ENCODE results near the gene ADORA1. TPM values are rescaled to one million over a fixed set of nuclear protein-coding genes. Genes with fewer than 3 reads are reported as not detected.

Gene ADORA1
- total RNA-seq, 1 donor from 2014 or later: 1.5 TPM

DNA sequence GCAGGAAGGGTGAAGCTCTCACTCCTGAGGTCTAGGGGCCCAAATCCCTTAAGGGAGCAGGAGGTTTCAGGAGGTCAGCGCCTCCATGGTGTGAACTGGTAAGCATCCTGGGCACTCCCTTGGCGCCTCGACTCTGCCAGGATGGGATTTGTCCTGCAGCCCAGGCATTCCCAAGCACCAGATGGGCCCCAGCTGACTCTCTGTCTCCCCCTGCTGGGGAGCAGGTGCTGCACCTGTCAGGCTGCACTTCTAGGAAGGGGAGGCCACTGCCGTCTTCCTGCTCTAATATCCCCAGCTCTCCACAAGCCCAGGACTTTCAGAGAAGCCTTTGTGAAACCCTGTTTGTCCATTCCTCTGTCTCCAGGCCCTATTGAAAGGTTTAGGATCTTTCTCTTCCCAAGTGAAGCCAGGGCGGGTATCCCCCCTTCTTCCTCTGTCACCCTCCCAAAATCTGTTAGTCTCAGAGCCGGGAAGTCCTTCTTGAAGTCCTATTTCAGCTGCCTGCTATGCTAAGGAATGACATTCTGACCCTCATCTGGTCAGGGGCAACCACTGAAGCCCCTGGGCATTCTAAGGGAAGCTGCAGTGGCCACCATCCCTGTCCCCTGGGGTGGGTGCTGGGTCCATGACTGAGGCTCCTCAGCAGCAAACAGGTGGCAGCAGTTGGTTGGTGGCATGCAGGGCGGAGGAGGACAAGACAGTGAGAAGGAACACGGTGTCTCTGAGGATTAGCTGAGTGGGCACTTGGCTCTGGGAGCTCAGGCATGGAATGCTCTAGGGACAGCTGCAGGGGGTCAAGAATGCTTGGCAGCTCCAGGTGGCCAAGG is 44.9 kb downstream of the ADORA1 start:
- peak; percentile 59 for DNase-seq (ENCODE audit: low spot score)

DNA sequence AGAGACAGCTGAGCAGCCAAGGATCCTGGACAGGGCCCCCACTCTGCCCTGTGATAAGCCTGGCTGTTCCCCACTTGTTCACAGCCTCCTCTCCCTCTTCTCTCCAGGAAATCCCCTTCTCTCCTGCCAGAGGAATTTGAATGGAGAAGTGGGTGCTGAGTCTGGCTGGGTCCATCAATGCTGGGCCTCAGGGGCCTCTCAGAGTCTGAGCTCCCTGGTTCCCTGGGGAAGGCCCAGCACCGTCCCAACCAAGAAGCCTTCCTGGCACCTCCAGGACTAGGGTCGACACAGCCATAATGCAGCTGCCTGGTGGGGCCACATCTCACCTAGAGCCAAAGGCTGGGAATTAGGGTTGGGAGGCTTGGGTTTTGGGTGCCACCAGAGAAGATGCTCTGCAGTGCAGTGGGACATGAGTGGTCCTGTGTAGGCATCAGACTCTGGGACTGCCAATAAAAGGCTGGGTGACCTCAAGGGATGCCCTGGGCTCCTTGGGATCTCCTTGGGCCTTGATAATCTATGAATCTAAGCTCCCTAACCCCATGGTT is 45.6 kb downstream of the ADORA1 start:
- no peak for DNase-seq (ENCODE audit: low spot score)

DNA sequence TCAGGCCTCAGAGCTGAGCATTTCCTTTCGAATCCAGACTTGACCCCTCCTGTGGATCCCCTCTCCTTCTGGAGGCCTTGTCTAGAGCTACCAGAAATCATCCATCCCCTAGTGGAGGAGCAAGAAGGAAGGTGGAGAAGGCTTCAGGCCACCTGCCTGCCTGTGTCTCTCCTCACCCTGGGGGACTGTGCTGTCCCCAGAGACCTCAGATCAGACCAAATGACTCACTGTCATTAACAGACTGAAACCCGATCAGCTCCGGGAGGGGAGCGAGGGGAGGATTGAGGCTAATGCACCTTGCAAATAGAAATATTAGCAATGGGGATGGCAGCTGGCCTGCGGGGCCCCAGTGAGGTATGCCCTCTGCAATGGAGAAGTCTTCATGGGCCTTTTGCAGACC is 46.0 kb downstream of the ADORA1 start:
- DNase-seq (ENCODE audit: low spot score): no peak

DNA sequence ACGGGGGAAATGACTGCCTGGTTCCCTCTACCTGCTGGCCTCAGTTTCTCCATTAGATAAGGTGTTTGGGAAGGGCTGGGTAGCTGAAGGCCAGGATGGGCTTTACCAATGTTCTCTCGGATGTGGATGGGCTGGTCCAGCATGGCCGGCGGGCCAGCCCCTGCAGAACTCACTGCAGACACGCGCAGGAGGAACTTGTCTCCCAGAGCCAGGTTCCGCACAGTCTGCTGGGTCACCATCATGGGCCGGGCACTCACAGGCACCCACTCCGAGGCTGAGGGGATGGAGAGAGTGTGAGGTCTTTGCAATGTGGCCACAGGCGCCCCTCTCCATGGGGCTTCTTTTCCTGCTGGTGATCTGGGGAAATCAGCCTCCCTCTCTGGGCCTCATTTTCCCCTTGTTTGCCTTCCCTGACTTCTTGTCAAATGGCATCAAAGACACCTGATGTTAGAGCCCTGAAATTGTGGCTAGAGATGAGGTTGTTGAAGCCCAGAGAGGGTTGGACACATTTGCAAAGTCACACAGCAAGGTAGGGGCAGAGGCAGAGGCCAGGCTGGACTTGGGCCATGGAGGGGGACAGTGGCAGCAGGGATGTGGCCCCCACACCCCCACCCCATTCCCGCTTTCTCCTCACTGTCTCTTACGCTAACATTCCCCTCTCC is 46.9 kb downstream of the ADORA1 start:
- no peak for DNase-seq (ENCODE audit: low spot score)

DNA sequence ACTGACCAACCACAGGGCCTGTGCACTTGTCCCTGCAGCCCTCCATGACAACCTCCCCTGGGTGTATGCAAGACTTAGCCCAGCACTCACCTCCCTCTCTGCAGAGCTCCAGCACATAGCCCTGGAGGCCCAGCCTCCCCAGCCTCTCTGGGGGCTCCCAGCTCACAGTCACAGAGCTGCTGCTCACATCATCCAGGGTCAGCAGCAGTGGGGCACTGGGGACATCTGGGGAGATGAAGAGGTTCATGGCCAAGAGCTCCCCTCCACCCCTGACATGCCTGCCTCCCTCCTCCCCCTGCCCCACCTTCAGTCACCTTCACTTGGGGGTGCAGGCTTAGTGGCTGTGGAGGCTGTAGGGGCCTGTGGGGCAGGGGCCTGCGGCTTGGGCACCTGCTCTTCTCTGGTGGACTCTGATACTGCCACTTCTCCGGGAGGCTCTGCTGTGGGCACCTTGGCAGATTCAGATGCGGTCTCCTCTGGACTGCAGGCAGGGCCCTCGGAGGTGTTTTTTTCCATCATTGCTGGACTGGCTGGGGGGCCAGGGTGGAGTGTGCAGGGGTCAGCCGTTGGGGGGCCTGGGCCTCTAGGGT is 47.8 kb downstream of the ADORA1 start, which contains the start of gene MYBPH:
TSS of gene MYBPH (minus strand) at position 590 of the 590 bp plus-strand sequence. CDS start at position 519, 71 bp downstream.
- DNase-seq (ENCODE audit: low spot score): no peak

DNA sequence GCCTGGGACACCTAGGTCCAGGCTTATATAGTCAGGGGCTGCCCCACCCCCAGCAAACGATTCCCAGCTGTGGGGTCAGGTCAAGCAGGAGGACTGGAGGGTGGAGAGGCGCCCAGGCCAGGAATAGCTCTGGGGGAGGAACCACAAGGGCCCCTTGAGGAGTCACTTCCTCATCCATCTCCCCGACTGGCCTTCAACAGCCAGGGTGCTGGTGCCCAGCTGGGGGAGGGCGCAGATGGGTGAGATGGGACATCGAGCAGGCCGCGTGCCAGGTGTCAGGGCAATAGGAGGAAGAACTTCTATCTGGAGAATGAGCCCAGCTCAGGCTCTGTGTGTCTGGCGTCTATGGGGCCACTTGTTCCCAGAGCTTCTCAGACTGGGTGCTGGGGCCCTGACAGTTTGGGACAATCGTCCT is 48.3 kb downstream of the ADORA1 start:
- no peak for DNase-seq (ENCODE audit: low spot score)

DNA sequence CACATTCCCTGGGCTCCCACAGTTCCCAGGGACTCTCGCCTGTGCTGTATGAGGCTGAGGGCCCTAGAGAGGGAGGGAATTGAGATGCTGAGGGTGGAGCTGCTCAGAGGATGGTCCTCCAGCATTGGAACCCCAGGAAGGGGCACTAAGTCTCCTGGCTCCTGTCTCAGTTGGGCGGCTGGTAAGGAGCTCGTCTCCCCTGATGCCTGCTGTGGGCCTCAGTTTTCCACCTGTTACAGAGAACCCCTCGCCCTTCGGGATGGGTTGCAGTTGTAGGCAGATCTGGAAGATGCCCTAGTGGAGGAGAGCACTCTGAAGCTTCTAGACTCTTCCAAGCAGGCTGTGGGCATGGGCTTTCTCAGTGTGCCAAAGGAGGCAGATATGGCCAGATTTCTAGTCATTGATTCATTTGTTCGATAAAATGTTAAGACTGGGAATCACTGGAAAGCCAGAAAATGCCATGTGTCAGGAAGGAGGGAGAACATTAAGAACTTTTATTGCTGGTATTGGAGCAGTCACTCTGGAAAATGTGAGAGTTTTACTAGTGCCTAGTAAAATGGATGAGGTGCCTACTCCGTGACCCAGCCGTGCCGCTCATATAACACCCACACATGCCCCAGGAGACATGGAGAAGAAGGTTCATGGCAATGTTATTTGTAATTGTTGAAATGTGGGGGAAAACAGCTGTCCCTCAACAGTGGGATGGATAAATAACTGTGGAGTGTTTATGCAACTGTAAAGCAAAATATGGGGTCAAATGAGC is 48.9 kb downstream of the ADORA1 start:
- DNase-seq (ENCODE audit: low spot score): no peak

DNA sequence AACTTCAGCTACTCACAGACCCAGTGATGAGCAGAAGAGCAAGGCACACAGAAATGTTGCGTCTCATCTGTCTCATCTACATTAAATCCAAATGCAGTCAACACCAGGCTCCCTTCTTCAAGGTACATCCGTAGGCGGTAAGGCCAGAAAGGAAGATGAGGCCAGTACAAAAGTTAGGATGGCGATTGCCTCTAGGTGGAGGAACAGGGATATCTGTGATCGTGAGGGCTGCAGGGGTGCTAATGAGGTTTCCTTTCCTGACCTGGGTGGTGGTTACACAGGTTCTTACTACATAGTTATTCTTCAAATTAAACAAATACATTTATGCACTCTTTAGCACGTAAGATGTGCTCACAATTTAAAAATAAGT is 49.5 kb downstream of the ADORA1 start:
- no peak for DNase-seq (ENCODE audit: low spot score)

DNA sequence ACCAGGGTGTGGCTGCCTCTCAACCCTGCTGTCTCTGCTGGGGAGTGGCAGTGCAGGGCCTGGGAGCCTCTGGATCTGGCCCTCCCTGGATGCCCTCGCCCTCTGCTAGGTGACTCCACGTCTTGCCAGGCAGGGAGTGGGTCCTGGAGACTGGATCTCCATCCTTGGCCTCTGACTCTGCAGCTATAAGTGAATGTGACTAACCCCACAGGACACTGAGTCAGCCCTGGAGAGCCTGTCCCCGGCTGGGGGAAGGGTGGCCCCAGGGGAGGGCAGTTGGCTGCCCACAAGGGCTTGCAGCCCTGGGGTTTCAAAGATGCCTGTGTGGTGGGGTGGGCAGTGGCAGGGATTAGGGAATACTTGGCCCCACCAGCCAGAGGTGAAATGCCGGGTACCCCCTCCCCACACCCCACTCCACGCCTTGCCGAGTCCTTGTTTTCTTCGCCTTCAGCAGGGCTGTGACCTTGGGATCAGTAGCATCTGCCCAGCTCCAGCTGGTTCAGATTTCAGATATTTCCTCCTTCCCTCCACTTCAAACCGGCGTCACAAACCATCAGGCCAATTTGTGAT is 50.0 kb downstream of the ADORA1 start:
- DNase-seq (ENCODE audit: low spot score): no peak

DNA sequence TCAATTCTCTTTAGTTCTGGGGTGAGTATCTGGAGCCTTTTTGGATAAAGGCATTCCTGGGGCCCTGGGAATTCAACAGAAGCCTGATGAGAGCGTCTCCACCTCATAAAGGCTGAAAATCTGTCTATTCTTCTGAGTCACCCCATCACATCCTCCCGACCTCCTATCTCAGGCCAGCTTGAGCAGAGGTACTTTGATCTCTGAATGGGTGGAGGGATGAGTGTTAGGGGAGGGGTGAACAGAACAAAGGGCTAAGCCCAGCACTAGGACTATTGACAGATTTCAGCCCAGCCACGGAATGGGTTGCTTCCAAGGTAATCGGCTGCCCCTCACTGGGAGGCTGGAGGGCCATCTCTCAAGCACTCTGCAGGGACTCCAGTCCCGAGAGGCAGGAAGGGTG is 50.6 kb downstream of the ADORA1 start:
- DNase-seq (ENCODE audit: low spot score): no peak

DNA sequence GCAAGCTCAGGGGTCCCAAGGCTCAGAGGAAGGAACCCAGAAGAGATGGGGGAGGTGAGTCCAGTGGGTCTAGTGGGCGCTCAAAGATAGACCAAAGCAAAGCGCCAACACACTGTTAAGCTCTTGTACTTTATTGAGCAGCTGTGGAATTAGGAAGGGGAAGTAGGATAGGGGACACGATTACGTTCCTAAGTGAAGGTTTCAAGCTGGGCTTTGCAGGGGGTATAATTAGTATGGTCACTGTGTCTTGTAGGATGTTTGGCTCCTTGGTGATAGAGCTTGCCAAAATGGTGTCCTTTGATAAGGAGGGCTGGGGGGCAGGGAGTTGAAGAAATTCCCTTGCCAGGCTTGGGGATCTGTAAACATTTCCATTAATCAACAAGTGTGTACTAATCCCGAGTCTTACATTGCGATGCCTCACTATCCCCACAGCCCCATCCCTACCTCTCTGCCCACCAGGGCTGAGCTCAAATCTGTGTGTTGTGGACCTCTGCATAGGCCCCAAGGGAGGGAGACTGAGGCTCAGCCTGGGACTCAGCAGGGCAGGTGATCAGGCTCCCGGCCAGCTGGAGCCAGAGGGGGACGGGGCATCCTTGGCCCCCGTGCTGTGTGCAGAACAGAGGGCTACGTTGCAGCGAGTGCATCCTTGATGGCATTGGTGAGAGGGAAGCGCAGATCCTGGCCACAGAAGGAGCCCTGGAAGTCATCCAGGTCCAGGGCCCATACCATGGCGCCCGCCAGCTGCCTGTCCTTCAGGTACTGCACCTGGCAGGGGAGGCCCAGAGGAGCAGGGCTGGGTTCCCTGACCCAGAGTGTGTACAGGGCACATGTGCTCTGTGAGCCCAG is 51.5 kb downstream of the ADORA1 start:
- DNase-seq (ENCODE audit: low spot score): no peak

DNA sequence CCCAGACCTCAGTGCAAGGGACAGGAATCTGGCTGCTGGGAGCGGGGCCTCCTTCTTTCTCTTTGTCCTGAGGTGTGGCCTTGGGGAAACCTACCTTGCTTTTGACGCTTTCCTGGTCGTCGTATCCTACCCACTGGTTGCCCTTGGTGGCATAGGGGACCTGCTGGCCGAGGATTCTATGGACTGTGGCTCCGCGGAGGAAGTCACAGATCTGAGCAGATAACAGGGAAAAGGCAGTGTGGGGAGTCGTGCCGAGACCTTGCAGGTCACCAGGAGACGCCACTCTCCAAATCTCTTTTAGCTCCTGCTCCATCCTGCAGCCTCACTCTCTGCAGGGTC is 52.1 kb downstream of the ADORA1 start:
- DNase-seq (ENCODE audit: low spot score): no peak

DNA sequence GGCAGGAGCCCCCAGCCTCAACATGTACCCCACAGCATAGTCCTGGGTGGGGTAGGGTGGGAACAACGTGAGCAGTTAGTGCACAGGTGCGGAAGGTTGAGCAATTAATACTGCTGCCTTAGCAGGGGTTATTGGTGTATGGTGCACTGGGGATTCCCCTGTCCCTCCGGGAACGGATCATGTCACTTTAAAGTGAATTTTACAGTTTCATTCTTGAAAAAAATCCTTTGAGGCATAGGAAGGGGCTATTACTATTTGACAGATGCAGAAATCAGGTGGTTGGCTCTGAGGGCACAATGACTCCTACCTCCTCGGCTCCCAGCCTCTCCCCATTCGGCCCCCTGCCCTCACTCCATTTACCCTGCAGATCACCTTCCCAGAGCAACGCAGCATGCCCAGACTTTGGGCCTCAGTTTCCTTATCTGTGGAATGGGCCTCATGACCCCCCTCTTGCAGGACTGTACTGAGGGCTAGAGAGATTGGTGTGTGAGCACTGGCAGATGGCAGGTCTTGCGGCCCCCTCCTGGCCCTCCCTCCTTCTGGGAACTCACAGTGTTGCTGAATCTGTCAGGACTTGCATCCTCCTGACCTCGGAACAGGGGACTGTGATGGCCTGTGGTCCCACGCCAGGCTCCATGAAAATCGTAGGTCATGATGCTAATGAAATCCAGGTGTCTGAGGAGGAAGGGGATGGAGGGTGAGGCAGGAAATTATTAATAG is 53.2 kb downstream of the ADORA1 start:
- DNase-seq (ENCODE audit: low spot score): no peak

DNA sequence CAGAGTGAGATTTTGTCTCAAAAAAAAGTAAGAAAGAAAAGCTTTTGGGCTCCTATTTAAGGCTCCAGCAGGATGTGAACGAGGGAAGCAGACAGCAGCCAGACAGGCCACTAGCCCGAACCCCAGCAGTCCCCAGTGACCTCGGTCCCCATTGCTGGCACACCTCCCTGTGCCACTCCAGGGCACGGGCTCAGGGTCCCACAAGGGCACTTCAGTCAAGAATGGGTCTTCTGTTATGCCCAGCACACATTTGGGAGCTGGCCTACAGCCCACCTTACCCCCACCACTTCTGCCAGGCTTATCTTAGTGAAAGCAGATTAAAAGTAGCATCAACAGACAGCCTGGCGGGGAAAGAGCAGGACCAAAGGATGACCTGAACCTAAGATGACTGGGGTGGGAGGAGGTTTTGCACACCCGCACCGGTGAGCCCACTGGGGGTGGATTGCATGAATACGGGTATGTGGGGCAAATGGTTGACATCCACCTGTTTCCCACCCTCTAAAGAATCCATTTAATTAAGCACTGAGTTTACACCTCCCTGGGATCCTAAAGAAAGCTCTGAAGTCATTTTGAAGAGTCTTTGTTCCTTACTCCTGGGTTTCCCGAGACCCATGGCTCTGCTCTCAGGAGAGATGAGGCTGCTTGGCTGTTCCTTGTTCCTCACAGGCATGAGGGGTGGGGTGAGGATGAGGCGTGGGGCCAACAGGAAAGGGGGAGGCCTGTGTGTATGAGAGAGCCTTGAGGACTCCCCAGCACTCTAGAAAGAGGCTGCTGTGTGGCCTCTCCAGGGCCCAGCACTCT is 54.3 kb downstream of the ADORA1 start:
- no peak for DNase-seq (ENCODE audit: low spot score)

DNA sequence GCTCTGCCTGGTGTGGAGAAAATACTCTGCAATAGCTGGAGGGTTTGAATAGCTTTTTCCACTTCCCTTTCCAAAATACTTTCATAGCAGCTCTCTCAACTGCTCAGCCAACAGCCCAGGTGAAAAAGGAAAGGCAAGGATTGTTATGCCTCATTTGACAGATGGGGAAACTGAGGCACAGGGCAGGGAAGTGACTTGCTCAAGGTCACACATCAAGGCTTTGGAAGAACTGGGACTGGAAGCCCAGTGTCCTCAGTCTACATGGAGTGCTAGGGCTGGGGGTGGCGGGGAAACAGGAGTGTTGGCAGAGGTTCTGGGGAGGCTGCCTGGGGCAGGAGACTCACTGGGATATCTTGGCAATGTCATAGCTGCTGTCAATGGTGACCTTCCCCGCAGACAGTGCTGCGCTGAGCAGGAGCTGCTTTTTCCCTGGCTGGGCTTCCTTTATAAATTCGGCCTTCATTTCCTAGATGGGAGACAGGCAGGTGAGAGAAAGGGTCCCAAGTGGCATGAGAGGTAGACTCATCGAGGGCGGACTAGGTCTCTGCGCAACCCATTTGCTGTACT is 54.9 kb downstream of the ADORA1 start:
- no peak for DNase-seq (ENCODE audit: low spot score)

DNA sequence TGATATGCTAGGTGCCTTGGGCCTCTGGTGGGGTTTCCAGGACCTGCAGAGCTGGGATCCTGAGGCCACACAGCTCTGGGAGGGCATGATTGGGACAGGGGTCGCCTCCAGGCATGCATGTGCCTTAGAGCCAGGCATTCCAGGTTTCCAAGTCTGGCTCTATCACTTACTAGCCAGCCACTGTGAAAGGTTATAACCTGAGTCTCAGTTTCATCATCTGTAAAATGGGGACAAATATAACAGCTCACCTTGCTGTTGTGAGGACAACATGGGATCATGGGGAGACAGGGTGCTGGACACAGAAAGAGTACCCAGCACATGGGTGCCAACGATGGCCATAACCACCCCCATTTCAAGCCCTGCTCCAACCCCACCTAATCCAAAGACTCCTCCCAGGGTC is 56.3 kb downstream of the ADORA1 start:
- no peak for DNase-seq (ENCODE audit: low spot score)

DNA sequence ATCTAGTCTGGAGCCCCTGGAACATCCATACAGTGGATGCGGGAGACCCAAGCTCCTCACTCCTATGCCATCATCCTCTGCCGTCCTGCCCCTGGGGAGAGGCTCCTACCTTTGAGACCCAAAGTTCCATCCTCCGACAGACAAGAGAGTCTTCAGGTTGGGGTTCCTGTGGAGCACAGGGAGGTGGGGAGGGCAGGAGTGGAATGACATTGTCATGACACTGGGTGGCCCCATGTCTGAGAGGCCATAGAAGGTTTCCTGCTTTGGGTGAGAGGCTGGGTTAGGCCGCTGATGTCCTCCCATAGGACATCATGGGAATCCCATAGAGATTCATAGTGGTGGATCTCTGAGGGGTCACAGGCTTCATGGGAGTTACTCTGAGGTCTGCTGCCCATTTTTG is 56.9 kb downstream of the ADORA1 start:
- DNase-seq (ENCODE audit: low spot score): no peak

DNA sequence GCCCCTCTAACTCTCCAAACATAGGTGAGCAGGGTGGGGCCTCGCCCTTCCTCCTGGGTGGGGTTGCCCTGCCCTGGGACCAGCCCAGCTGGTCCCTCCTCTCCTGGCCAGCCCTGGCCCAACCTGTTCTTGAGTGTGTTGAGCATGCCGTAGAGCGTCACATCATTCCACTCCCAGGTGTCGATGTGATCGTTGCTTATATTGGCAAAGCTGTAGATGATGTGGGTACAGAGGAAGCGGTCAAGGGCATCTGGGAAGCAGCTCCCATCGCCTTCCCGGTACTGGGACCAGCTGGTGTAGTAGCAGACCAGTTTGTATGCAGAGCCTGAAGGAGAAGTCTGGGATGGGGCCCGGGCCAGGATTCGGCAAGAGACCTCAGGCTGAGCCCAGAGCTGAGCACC is 57.5 kb downstream of the ADORA1 start:
- no peak for DNase-seq (ENCODE audit: low spot score)

DNA sequence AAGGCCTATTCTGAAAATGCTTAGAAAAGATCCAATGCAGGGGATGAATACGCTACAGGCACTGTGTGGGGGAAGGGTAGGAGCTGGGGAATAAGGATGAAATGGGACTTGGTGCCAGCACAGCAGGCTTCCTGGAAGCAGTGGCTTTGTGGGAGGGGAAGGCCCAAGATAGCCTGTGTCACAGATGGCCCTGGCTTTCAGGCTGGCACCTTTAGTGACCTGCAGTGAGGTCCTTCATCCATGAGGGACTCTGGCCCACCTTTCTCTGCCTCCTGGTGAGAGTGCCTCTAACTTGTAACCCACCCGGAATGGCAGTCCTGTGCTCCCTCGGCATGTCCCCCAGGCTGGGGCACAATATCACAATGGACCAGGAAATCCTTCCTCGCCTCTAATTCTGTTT is 58.1 kb downstream of the ADORA1 start:
- DNase-seq (ENCODE audit: low spot score): no peak

Measured in ureter (tissue), 1 donor.